Measurements from ENCODE around the gene ZNRF3.

Gene ZNRF3

GRCh38 chr22:28874061-28874460 lies 9.3 kb upstream of the ZNRF3 start:
- CTCF ChIA-PET = interaction anchor here (0.6 to 3.6 kb wide), 3 partner anchors 9 to 166 kb away, joined by 3 to 19 read pairs (median 7); no protein-coding TSS in a partner anchor
- Histone ChIP-seq H3K36me3 (ENCODE audit: control insufficient read depth in 2 of 2, insufficient read depth in 1 of 2, low read length in 2 of 2) (no peaks in the 10 kb centered on the region), H3K27ac (ENCODE audit: extremely low read depth, low read depth, low read length) (no peak overlapping the region), H3K9me3 (ENCODE audit: control insufficient read depth, insufficient read depth, low read depth, low read length) (no peaks in the 10 kb centered on the region), H3K4me1 (ENCODE audit: control insufficient read depth, insufficient read depth, low read length) (no peaks in the 10 kb centered on the region), H3K4me3 (ENCODE audit: low read depth, low read length) (no peak overlapping the region)
- POLR2A ChIA-PET = interaction anchor here (1.4 kb wide), 1 partner anchor 9 kb away, joined by 5 read pairs; the partner anchor contains the start of gene ZNRF3
- TF ChIP-seq ZNF518A (tag by site-specific recombination; conservative IDR thresholded peaks at IDR 0.05; ENCODE audit: low read depth) = no peak
- TF ChIP-seq ZNF571 (tag by site-specific recombination; IDR thresholded peaks at IDR 0.05) = no peak
- no peak for TF ChIP-seq ZNF510 (tag by site-specific recombination; IDR thresholded peaks at IDR 0.05; ENCODE audit: insufficient replicate concordance)

- Histone ChIP-seq H3K36me3 (ENCODE audit: control insufficient read depth in 2 of 2, insufficient read depth in 1 of 2, low read length in 2 of 2) (no peaks in the 10 kb centered on the region), H3K9me3 (ENCODE audit: control insufficient read depth, insufficient read depth, low read depth, low read length) (no peaks in the 10 kb centered on the region), H3K4me3 (ENCODE audit: low read depth, low read length) (no peak overlapping the region), H3K27ac (ENCODE audit: extremely low read depth, low read depth, low read length) (no peak overlapping the region), H3K4me1 (ENCODE audit: control insufficient read depth, insufficient read depth, low read length) (no peaks in the 10 kb centered on the region)
- TF ChIP-seq ZNF248 (tag by site-specific recombination; IDR thresholded peaks at IDR 0.05) (no peak), ZNF747 (tag by site-specific recombination; IDR thresholded peaks at IDR 0.05) (no peak), ZNF621 (tag by site-specific recombination; IDR thresholded peaks at IDR 0.05) (no peak), HOXC10 (CRISPR knock-in tag; IDR thresholded peaks at IDR 0.05) (no peak), ZNF76 (tag by site-specific recombination; IDR thresholded peaks at IDR 0.05; ENCODE audit: borderline replicate concordance, low read depth) (no peak), ZNF169 (tag by site-specific recombination; IDR thresholded peaks at IDR 0.05) (no peak), ZNF558 (tag by site-specific recombination; IDR thresholded peaks at IDR 0.05) (no peak), ZNF114 (tag by site-specific recombination; IDR thresholded peaks at IDR 0.05) (no peak), ZNF302 (tag by site-specific recombination; IDR thresholded peaks at IDR 0.05; ENCODE audit: low read depth) (no peak), SCRT2 (tag by site-specific recombination; IDR thresholded peaks at IDR 0.05) (no peak), ZNF266 (tag by site-specific recombination; IDR thresholded peaks at IDR 0.05; ENCODE audit: low read depth) (no peak), BCL11B (tag by site-specific recombination; IDR thresholded peaks at IDR 0.05; ENCODE audit: low read depth) (no peak)
- CTCF ChIA-PET = interaction anchor here (0.6 to 3.6 kb wide), 2 partner anchors 8 to 165 kb away, joined by 3 to 19 read pairs; no protein-coding TSS in a partner anchor
- POLR2A ChIA-PET = no interaction called here
Measured at GRCh38 chr22:28874811-28875320, 8.5 kb upstream of the ZNRF3 start.

GRCh38 chr22:28882545-28882877 lies 861 bp upstream of the ZNRF3 start:
- ChIA-PET POLR2A (interaction anchor here (0.6 to 2.9 kb wide), 14 partner anchors 17 to 190 kb away, joined by 3 to 22 read pairs (median 4); partner anchors contain the start of gene KREMEN1), CTCF (interaction anchor here (0.6 to 1.7 kb wide), 7 partner anchors 8 to 363 kb away, joined by 3 to 8 read pairs (median 3); no protein-coding TSS in a partner anchor)
- no peaks in the 10 kb centered on the region for H3K36me3 ChIP-seq (ENCODE audit: control insufficient read depth in 2 of 2, insufficient read depth in 1 of 2, low read length in 2 of 2)
- peak overlapping the region; percentile 51 for H3K4me3 ChIP-seq (ENCODE audit: low read depth, low read length)
- peak overlapping the region; percentile 52; the same call in 1 of the 2 replicates for H3K27ac ChIP-seq (ENCODE audit: extremely low read depth, low read depth, low read length)
- peaks cover 22% of the 10 kb centered on the region for H3K4me1 ChIP-seq (ENCODE audit: control insufficient read depth, insufficient read depth, low read length)
- H3K9me3 ChIP-seq (ENCODE audit: control insufficient read depth, insufficient read depth, low read depth, low read length) = no peaks in the 10 kb centered on the region
- TF ChIP-seq SCRT1 (tag by site-specific recombination; IDR thresholded peaks at IDR 0.05; ENCODE audit: borderline replicate concordance) (no peak), ZFP3 (tag by site-specific recombination; IDR thresholded peaks at IDR 0.05; ENCODE audit: low read depth) (no peak), GLI4 (tag by site-specific recombination; IDR thresholded peaks at IDR 0.05) (no peak), ZNF610 (tag by site-specific recombination; IDR thresholded peaks at IDR 0.05; ENCODE audit: borderline replicate concordance) (no peak), PRDM10 (tag by site-specific recombination; IDR thresholded peaks at IDR 0.05) (peak; percentile 86), FEZF1 (tag by site-specific recombination; IDR thresholded peaks at IDR 0.05) (no peak), ZNF488 (tag by site-specific recombination; IDR thresholded peaks at IDR 0.05) (no peak)
